Stimulated activated CD4-positive, alpha-beta T cell treated with anti-CD3 and anti-CD28 coated beads, Interleukin-2, amount 100 ng/mL, for 4 hours (primary cell): ENCODE measurements around the gene CEND1.

Source experiments
- DNase-seq: peaks from one replicate; pipeline ENCODE4 v3.0.0-alpha.2; 2020; ENCODE audit warnings: low read depth

Gene CEND1

GRCh38 chr11:777288-778255, 12.3 kb downstream of the CEND1 start, which contains the start of gene GATD1:
Gene GATD1, minus strand, starts transcription at chr11:777487. Its CDS starts 25 bp downstream, at chr11:777462.
- peak; percentile 90 for DNase-seq

DNA sequence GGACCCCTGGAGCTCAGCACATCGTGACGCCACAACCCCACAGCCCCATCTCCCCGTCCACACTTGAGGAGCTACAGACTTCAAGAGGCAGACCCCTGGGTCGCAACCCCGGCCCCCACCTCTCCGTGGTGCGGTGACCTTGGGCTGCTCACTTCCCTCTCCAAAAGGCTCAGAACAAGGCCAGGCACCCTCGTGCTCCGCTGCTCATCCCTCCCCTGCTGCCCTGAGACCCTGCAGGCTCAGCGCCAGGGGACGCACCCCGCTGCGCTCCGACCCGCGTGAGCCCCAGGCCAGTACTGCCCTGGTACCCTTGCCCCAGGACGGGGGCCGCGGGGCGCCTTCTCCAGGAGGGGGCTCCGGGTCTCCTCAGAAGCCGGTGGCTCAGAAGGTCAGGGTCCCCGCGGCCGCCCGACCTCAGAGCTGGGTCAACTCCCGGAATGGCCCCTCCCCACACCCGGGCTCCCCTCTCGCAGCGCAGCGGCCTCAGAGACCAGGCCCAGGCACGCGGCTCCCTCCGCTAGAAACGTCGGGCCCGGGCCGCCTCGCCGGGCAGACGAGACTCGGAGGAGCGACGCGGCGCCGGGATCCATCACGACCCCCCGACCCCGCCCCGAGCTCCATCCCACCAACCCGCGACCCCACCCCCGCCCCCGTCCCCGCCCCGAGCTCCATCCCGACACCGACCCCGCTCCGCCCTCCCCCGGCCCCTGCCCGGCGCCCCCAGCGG, 13.2 kb downstream of the CEND1 start:
- no peak for DNase-seq

- no peak for DNase-seq
Measured at GRCh38 chr11:776263-776560, 13.7 kb downstream of the CEND1 start.

DNA sequence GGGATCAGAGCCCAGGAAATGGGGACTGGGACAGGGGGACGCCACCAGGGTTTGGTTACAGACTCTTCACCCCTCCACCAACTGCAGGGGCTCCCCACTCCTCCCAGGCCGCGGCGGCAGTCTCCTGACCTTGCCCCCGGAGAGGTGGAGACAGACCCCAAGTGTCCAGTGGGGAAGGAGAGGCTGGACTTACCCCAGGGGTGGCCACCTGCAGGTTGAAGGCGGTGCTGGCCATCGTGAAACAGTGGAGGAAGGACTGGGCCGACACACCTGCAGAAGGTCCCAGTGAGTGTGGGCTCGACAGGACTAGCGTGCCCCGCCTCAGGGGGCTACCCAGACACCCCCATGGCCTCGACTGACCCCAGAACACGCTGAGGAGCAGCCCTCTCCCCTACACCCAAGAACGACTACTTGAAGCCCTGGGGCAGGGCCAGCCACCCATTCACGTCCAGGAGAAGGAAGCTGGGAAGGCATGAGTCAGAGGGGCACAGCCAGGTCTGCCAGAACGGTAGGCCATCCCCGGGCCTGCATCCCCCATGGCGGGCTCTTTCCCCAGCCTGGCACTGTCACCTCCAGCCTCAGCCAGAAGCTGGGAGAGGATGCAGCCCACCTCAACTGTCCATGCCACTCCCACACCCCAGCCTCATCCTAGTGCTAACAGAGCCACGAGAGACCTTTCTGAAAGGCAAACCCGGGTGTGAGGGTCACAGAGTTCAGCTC, 14.9 kb downstream of the CEND1 start:
- DNase-seq, result no peak

DNA sequence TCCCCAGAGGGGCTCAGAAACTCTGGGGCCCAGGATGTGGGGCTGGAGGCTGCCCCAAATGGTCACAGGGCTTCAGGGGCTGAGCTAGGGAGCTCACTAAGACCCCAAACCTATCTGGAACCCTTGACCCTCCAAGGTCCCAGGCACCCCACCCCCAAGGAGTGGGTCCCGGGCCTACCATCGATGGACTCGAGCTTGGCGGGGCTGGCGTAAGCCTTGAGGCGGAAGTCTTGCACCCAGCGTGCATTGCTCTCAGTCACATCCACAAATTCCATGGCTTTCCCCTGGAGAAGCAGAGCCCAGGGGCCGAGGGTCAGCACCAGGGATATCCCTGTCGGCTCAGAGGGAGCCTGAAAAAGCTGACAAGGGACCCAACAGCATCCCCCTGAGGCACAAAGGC, 16.1 kb downstream of the CEND1 start:
- no peak for DNase-seq

DNA sequence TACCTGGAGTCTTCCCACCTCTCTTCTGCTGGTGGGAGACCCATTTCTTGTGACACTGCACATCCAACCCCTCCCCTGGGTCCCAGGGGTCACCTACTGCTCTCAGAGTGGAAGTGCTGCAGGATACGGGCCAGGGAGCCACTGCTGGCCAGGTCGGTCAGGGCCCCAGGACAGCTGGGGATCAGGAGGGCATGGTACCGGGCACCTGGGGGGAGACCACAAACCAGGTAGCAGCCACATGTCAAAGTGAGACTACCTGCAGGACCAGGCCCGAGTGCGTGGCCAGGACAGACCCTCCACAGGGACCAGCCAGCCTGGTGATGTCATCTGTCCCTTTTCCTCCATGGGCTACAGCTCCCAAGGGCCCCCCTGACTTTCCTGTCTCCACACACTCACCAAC, 16.5 kb downstream of the CEND1 start:
- no peak for DNase-seq

GRCh38 chr11:772429-773390, 17.2 kb downstream of the CEND1 start:
- DNase-seq, result no peak

GRCh38 chr11:771617-772204, 18.2 kb downstream of the CEND1 start:
- no peak for DNase-seq

DNA sequence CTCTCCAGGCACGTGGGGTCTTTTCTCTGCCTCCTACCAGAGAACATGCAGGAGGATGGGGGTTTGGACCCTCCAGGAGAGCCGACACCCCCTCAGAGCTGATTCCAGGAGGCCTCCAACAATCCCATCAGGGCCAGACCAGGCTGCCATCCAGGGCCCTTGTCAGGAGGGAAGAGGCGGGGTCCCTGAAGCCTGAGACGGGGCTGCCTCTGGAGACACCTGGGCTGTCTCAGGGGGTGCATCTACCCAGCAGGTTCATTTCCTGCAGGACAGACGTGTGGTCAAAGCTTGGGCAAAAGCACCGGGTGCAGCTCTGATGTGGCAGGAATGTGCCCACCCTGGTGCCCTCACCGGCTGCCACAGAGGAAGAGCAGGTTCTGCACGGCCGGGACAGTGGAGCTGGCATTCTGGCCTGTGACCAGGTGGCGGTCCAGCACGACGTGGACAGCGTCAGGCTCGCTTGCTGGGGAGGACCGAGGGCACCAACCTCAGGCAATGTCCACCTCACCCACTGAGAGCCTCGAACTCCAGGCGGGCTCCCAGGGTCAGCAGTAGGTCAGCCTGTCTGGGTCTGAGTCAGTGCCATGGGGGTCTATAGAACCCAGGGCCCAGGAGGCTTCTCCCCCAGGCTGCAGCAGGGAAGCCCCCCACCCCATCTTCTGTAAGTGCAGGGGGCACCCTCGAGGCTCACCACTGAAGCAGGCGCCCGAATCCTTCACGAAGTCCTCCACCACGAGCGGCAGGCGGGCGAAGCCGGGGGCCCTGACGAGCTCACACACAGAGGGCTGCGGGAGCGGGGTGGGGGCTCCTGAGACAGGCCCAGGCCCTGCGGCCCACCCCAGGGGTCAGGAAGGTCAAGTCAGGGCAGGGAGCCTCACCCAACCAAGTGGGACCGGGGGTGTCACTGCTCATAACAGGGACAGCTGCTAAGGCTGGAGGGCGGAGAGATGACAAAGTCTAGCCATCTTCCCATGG, 19.0 kb downstream of the CEND1 start:
- DNase-seq, result no peak

- DNase-seq, result no peak
Measured at GRCh38 chr11:769887-770641, 19.8 kb downstream of the CEND1 start.

DNA sequence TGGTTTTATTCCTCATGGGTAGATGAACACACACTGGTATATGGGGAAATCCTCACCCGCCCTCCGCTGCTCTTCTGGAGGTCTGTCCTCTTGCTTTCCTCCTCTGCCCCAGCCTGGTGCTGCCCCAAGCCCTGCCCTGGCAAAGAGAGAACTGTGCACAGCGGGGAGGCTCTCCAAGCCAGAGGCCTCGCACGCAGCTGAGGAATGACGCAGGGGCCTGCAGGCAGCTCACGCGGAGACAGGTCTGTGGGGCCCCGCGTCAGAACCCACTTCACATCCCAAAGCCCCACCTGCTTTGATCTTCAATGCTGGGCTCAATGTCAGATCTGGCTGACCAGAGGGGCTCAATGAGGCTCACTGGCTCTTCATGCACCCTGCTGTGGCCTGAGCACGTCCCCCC, 22.7 kb downstream of the CEND1 start:
- DNase-seq, result no peak

GRCh38 chr11:766936-767210, 23.0 kb downstream of the CEND1 start:
- DNase-seq, result no peak

GRCh38 chr11:766106-766935, 23.6 kb downstream of the CEND1 start:
- no peak for DNase-seq

GRCh38 chr11:765802-766091, 24.1 kb downstream of the CEND1 start:
- no peak for DNase-seq

DNA sequence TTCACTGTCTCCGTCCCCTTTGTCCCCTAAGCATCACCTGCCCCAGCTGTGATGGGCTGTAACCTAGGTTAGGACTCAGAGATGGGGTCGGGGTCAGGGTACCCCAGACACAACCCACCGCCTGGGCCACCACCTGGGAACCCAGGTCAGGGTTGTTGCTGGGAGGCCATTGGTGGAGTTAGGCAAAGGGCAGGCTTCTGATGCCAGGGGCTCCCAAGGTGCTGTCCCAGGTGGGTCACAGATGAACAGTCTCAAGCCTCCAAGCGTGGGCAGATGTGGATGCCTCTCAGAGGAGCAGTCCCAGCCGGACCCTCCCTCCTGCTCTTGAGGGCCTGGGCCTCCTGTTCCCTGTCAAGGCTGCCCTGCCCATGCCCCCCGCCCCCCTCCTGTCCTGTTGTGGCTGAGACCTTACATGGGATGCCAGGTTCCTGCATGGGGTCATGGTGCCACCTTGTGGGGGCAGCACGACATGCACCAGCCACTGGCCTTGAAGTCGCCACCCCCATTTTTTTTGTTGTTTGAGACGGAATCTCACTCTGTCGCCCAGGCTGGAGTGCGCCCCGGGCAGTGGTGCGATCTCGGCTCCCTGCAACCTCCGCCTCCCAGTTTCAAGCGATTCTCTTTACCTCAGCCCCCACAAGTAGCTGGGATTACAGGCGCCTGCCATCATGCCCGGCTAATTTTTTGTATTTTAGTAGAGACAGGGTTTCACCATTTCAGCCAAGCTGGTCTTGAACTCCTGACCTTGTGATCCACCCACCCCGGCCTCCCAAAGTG, 24.7 kb downstream of the CEND1 start:
- DNase-seq, result peak; percentile 39

DNA sequence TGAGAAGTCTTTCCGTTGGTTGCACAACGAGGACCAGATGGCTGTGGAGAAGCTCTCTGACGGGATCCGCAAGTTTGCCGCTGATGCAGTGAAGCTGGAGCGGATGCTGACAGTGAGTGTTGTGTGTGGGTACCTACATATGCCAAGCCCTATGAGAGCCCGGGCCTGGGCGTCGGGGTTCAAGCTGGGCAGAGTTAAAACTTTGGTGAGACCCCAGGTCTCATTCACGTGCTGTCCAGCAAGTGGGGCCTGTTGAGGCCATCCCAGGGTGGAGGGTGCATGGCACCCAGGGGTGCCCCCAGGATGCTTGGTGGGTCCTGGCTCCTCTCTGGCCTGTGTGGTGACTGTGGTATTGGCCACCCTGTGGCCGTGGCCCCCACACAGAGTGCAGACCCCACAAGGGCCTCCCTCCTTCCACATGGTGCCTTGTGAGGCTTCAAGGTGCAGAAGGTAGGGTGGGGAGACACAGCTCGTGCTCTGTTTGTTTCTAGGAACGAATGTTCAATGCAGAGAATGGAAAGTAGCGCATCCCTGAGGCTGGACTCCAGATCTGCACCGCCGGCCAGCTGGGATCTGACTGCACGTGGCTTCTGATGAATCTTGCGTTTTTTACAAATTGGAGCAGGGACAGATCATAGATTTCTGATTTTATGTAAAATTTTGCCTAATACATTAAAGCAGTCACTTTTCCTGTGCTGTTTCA, 25.4 kb downstream of the CEND1 start:
- no peak for DNase-seq
